ENCODE data around the gene ZNF75A. TPM values are rescaled to one million over a fixed set of nuclear protein-coding genes. Genes with fewer than 3 reads are reported as not detected.
"Not testable (repeated sequence)": the region's sequence is repeated elsewhere in the genome, so short reads cannot be mapped to it uniquely, and the experiment has no call there.

Gene ZNF75A
- total RNA-seq, 1 donor from 2014 or later, result 36.3 TPM

DNA sequence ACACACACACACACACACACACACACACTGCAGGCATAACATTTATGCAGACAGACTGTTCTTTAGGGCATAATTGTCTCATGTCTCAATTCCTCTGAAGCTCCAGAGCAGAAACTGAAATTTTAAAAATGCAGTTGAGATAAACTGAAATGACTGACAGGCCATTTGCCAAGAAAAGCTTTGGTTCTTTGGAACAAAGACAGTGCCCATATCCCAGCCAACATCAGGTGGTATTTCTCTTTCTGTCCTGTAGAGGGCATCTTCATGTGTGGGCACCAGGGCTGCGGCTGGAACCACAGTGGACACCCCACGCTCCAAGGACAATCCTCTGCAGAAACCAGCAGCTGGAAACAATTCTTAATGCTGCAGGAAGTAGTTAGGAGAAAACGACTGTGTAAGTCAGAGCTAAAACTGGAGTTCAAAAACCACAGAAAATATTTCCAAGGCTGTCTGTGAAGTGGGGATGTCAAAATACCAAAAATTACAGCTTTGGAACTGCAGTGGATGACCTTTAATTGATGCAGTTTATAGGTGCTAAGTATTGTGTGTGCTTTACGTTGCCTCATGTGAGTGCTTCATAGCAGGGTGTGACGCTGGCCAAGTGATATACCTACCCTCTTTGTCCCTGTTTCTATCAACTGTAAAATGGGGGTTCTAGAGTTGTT is 38.3 kb upstream of the ZNF75A start:
- H3K4me1 Mint-ChIP-seq, result peaks cover 7% of the 10 kb centered on the region

DNA sequence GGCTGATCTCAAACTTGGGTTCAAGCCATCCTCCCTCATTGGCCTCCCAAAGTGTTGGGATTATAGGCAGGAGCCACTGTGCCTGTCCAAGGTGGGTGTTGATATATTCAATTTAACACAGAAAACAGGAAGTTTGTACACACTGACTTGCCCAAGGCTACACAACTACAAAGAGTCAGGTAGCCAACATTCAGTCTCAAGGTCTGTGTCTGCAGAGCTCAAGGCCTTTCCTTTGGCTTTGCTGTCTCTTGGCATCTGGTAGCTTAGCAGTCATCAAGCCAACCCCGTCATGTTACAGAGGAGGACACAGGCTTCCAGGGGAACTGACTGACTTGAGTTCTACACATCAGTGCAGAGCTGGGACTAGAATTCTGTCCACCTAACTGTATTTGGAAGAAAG is 37.0 kb upstream of the ZNF75A start:
- Mint-ChIP-seq H3K9me3 (peaks cover 2% of the 10 kb centered on the region), H3K36me3 (no peaks in the 10 kb centered on the region), H3K27ac (no peak overlapping the region), H3K4me1 (peaks cover 7% of the 10 kb centered on the region), H3K27me3 (ENCODE audit: insufficient read depth, low read depth) (peaks cover 4% of the 10 kb centered on the region), H3K4me3 (no peak overlapping the region)
- Histone ChIP-seq H3K27ac (no peak overlapping the region), H2AFZ (replicated peaks) (no peak overlapping the region), H3K9me3 (ENCODE audit: low read depth) (no peaks in the 10 kb centered on the region), H3K9ac (no peak overlapping the region), H3F3A (ENCODE audit: low read depth) (peaks cover 14% of the 10 kb centered on the region), H3K79me2 (ENCODE audit: low read depth) (no peaks in the 10 kb centered on the region), H4K20me1 (ENCODE audit: low read depth) (no peaks in the 10 kb centered on the region), H3K4me1 (no peaks in the 10 kb centered on the region), H3K36me3 (no peaks in the 10 kb centered on the region), H3K4me3 (no peak overlapping the region), H3K27me3 (peaks cover 5% of the 10 kb centered on the region), H3K4me2 (no peak overlapping the region)
- TF ChIP-seq EZH2 (IDR thresholded peaks at IDR 0.05), result no peak
- TF ChIP-seq, protein P1, sequence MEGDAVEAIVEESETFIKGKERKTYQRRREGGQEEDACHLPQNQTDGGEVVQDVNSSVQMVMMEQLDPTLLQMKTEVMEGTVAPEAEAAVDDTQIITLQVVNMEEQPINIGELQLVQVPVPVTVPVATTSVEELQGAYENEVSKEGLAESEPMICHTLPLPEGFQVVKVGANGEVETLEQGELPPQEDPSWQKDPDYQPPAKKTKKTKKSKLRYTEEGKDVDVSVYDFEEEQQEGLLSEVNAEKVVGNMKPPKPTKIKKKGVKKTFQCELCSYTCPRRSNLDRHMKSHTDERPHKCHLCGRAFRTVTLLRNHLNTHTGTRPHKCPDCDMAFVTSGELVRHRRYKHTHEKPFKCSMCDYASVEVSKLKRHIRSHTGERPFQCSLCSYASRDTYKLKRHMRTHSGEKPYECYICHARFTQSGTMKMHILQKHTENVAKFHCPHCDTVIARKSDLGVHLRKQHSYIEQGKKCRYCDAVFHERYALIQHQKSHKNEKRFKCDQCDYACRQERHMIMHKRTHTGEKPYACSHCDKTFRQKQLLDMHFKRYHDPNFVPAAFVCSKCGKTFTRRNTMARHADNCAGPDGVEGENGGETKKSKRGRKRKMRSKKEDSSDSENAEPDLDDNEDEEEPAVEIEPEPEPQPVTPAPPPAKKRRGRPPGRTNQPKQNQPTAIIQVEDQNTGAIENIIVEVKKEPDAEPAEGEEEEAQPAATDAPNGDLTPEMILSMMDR (IDR thresholded peaks at IDR 0.05), result no peak
- TF ChIP-seq EZH2phosphoT487 (IDR thresholded peaks at IDR 0.05), result no peak
- no peak for DNase-seq (ENCODE audit: low spot score)

More for the DNA sequence above, 38.3 kb upstream of the ZNF75A start:
- Histone ChIP-seq H3F3A (ENCODE audit: low read depth) (peaks cover 14% of the 10 kb centered on the region), H4K20me1 (ENCODE audit: low read depth) (no peaks in the 10 kb centered on the region), H3K4me2 (no peak overlapping the region), H3K36me3 (no peaks in the 10 kb centered on the region), H3K27ac (no peak overlapping the region), H3K4me1 (no peaks in the 10 kb centered on the region), H3K4me3 (no peak overlapping the region), H3K9ac (no peak overlapping the region), H3K9me3 (ENCODE audit: low read depth) (no peaks in the 10 kb centered on the region), H2AFZ (replicated peaks) (no peak overlapping the region), H3K27me3 (peaks cover 17% of the 10 kb centered on the region), H3K79me2 (ENCODE audit: low read depth) (no peaks in the 10 kb centered on the region)
- Mint-ChIP-seq H3K27ac (no peak overlapping the region), H3K9me3 (peaks cover 2% of the 10 kb centered on the region), H3K36me3 (no peaks in the 10 kb centered on the region), H3K4me3 (no peak overlapping the region), H3K27me3 (ENCODE audit: insufficient read depth, low read depth) (peaks cover 4% of the 10 kb centered on the region)
- TF ChIP-seq, protein P1 (IDR thresholded peaks at IDR 0.05), result peak; percentile 55
- TF ChIP-seq EZH2 (IDR thresholded peaks at IDR 0.05) (no peak), EZH2phosphoT487 (IDR thresholded peaks at IDR 0.05) (no peak)
- DNase-seq (ENCODE audit: low spot score), result peak; percentile 18

DNA sequence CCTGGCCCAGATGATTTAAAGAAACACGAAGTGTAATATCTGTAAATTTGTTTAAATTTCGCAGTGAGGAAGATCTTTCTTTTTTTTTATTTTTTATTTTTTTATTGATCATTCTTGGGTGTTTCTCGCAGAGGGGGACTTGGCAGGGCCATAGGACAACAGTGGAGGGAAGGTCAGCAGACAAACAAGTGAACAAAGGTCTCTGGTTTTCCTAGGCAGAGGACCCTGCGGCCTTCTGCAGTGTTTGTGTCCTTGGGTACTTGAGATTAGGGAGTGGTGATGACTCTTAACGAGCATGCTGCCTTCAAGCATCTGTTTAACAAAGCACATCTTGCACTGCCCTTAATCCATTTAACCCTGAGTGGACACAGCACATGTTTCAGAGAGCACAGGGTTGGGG is 34.6 kb upstream of the ZNF75A start:
- H4K20me1 ChIP-seq (ENCODE audit: low read depth), result not testable (repeated sequence)

DNA sequence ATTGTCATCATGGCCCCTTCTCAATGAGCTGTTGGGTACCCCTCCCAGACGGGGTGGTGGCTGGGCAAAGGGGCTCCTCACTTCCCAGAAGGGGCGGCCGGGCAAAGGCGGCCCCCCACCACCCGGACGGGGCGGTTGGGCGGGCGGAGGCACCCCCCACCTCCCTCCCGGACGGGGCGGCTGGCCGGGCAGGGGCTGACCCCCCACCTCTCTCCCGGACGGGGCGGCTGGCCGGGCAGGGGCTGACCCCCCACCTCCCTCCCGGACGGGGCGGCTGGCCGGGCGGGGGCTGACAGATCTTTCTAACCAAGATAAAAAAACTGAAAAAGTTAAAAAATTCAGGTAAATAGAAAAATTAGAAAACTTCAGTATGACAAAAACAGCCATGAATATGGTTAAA is 34.0 kb upstream of the ZNF75A start:
- H3K9me3 Mint-ChIP-seq; DNase-seq (ENCODE audit: low spot score); H3K27ac ChIP-seq; H3K27me3 ChIP-seq; H3K4me1 Mint-ChIP-seq; H3K36me3 Mint-ChIP-seq; H3F3A ChIP-seq (ENCODE audit: low read depth); H3K27ac Mint-ChIP-seq; H3K4me1 ChIP-seq; H3K9me3 ChIP-seq (ENCODE audit: low read depth); H3K4me3 Mint-ChIP-seq; H3K4me2 ChIP-seq; H3K79me2 ChIP-seq (ENCODE audit: low read depth); H3K4me3 ChIP-seq; H3K27me3 Mint-ChIP-seq (ENCODE audit: insufficient read depth, low read depth); H4K20me1 ChIP-seq (ENCODE audit: low read depth); H3K36me3 ChIP-seq; H2AFZ ChIP-seq (replicated peaks); H3K9ac ChIP-seq: not testable (repeated sequence)

More for the DNA sequence above, 34.6 kb upstream of the ZNF75A start:
- H3K27ac Mint-ChIP-seq; H3K4me2 ChIP-seq; H3K27me3 ChIP-seq; H3K4me1 ChIP-seq; H3K4me3 Mint-ChIP-seq; H3K4me3 ChIP-seq; H3K9me3 ChIP-seq (ENCODE audit: low read depth); H2AFZ ChIP-seq (replicated peaks); H3F3A ChIP-seq (ENCODE audit: low read depth); H3K27me3 Mint-ChIP-seq (ENCODE audit: insufficient read depth, low read depth); H3K36me3 Mint-ChIP-seq; H3K36me3 ChIP-seq; H3K9me3 Mint-ChIP-seq; H3K79me2 ChIP-seq (ENCODE audit: low read depth); H3K9ac ChIP-seq; DNase-seq (ENCODE audit: low spot score); H3K27ac ChIP-seq; H3K4me1 Mint-ChIP-seq: not testable (repeated sequence)

All from neural progenitor cell (in vitro differentiated cells).